GM12878 (cell line): ENCODE results near the gene PBLD. TPM values are rescaled to one million over a fixed set of nuclear protein-coding genes. Genes with fewer than 3 reads are reported as not detected.
"Not testable (repeated sequence)": the region's sequence is repeated elsewhere in the genome, so short reads cannot be mapped to it uniquely, and the experiment has no call there.

Source experiments
- ATAC-seq: fragments of 200-7000 bp; cut with Tn5 transposase; 3 replicates; pipeline ENCODE4 v1.9.1; 2020; ENCODE audit warnings: mild to moderate bottlenecking, moderate library complexity
- BruUV-seq: library from RNA; stranded (reverse); fragments of 400-500 nt; replicated peaks from 2 replicates; lab custom pipeline; 2021; lab: Mats Ljungman, UMichigan
- CTCF ChIA-PET: fragments of 300-600 bp; sonication (Branson Sonifier 250); formaldehyde crosslinking; extraction: SDS; loops from one replicate; lab custom pipeline; 2021; ENCODE audit warnings: inconsistent platforms; lab: Yijun Ruan, JAX
- POLR2A ChIA-PET: fragments of 350-600 bp; formaldehyde crosslinking; extraction: SDS; loops from one replicate; lab custom pipeline; 2021; ENCODE audit warnings: inconsistent platforms; lab: Charles Lee
- RAD21 ChIA-PET: fragments of 300-600 bp; sonication (Branson Sonifier 250); formaldehyde crosslinking; loops from one replicate; lab custom pipeline; 2023; ENCODE audit warnings: antibody characterized with exemption; ENCODE audit not compliant: unreplicated experiment; lab: Charles Lee
- SMC1A ChIA-PET: fragments of 300-600 bp; sonication (Branson Sonifier 250); formaldehyde crosslinking; loops from one replicate; lab custom pipeline; 2023; ENCODE audit not compliant: unreplicated experiment, uncharacterized antibody; lab: Charles Lee
- DNase-seq: peaks from one replicate; pipeline ENCODE4 v3.0.0-alpha.2; 2011; ENCODE audit warnings: low read depth, low spot score
- FAIRE-seq: peaks from 3 replicates; lab custom pipeline; 2011; peaks lifted over from hg19 to GRCh38; lab: Jason Lieb, UNC
- H2AFZ ChIP-seq: 2 replicates; pipeline ENCODE4 v1.6.0; 2011; ENCODE audit warnings: low read depth, low read length, control low read depth; ENCODE audit not compliant: control insufficient read depth
- H3K27ac ChIP-seq: 2 replicates; pipeline ENCODE4 v1.5.1; 2011; ENCODE audit warnings: control low read depth; ENCODE audit not compliant: control insufficient read depth, insufficient read depth
- H3K27me3 ChIP-seq, 2 experiments: replicated peaks in 1 of 2; 2 replicates each; pipeline versions ENCODE4 v1.6.0 to v1.6.1; 2011; ENCODE audit warnings: low read length in 1 of 2; ENCODE audit not compliant: control insufficient read depth in 2 of 2, insufficient read depth in 2 of 2
- H3K36me3 ChIP-seq, 2 experiments: 2 replicates each; pipeline ENCODE4 v1.5.1; 2011; ENCODE audit warnings: low read length in 1 of 2; ENCODE audit not compliant: control insufficient read depth in 2 of 2, insufficient read depth in 2 of 2
- H3K4me1 ChIP-seq: 2 replicates; pipeline ENCODE4 v1.6.1; 2011; ENCODE audit warnings: mild to moderate bottlenecking, low read length, moderate library complexity, mixed read lengths; ENCODE audit not compliant: control insufficient read depth, insufficient read depth
- H3K4me2 ChIP-seq: 2 replicates; pipeline ENCODE4 v1.6.0; 2011; ENCODE audit warnings: control low read depth; ENCODE audit not compliant: control insufficient read depth, insufficient read depth
- H3K4me3 ChIP-seq: fragments of 200-600 bp; sonication (generic); 2 replicates; pipeline ENCODE4 v1.5.1; 2016
- H3K79me2 ChIP-seq: 2 replicates; pipeline ENCODE4 v1.6.0; 2011; ENCODE audit warnings: low read length; ENCODE audit not compliant: control insufficient read depth, insufficient read depth
- H3K9ac ChIP-seq: 2 replicates; pipeline ENCODE4 v1.8.0; 2011; ENCODE audit warnings: low read length, control low read depth, mixed read lengths; ENCODE audit not compliant: control insufficient read depth, insufficient read depth
- H3K9me3 ChIP-seq: replicated peaks from 3 replicates; pipeline ENCODE4 v1.5.1; 2011; ENCODE audit warnings: mild to moderate bottlenecking, low read length; ENCODE audit not compliant: control insufficient read depth, insufficient read depth
- H4K20me1 ChIP-seq: 2 replicates; pipeline ENCODE4 v1.6.0; 2011; ENCODE audit not compliant: control insufficient read depth, insufficient read depth
- CREM ChIP-seq: IDR thresholded peaks from 2 replicates; pipeline ENCODE4 v1.6.1; 2014; ENCODE audit warnings: antibody characterized with exemption, low read depth
- IKZF1 ChIP-seq: fragments of 450-650 bp; conservative IDR thresholded peaks from 2 replicates; pipeline ENCODE4 v1.6.1; 2017; ENCODE audit warnings: antibody characterized with exemption, mild to moderate bottlenecking
- KDM1A ChIP-seq: fragments of 200-600 bp; sonication (generic); IDR thresholded peaks from 2 replicates; pipeline ENCODE4 v1.6.1; 2016; ENCODE audit warnings: borderline replicate concordance
- MXI1 ChIP-seq: fragments of 150-350 bp; IDR thresholded peaks from 2 replicates; pipeline ENCODE4 v1.6.1; 2011; ENCODE audit warnings: low read depth, mild to moderate bottlenecking, inconsistent platforms, low read length, improper control_type of control experiment
- NFYB ChIP-seq: IDR thresholded peaks from 2 replicates; pipeline ENCODE4 v1.6.1; 2011; ENCODE audit warnings: low read depth, mild to moderate bottlenecking, low read length, improper control_type of control experiment, moderate library complexity; ENCODE audit not compliant: insufficient read depth
- POU2F2 ChIP-seq: IDR thresholded peaks from 3 replicates; pipeline ENCODE4 v1.6.1; 2011; ENCODE audit warnings: low read depth, mild to moderate bottlenecking, low read length, borderline replicate concordance
- RBBP5 ChIP-seq: fragments of 200-600 bp; sonication (generic); conservative IDR thresholded peaks from 2 replicates; pipeline ENCODE4 v1.6.1; 2016
- ZNF207 ChIP-seq: fragments of 450-650 bp; IDR thresholded peaks from 2 replicates; pipeline ENCODE4 v1.6.1; 2014; ENCODE audit warnings: antibody characterized with exemption, mild to moderate bottlenecking, borderline replicate concordance
- WGBS: methylation state at CpG from one replicate; pipeline ENCODE4 v1.1.6; 2016; ENCODE audit warnings: low lambda C conversion rate; ENCODE audit not compliant: insufficient replicate concordance, insufficient coverage; ENCODE audit errors: missing lambda C conversion rate; 5-methylcytosine and 5-hydroxymethylcytosine counted together
- in situ Hi-C: fragments of 300-500 bp; cut with MboI; formaldehyde crosslinking; loops from 9 replicates; pipeline ENCODE4 v1.14.3; 2018; ENCODE audit warnings: mixed read lengths
- intact Hi-C: fragments of 100-400 bp; cut with micrococcal nuclease; formaldehyde crosslinking; loops from one replicate; pipeline ENCODE4 v1.14.2; 2022; ENCODE audit not compliant: unreplicated experiment
- polyA plus RNA-seq, 11 experiments: library from polyadenylated mRNA; depleted of rRNA in 4 of 11; unstranded in 6 of 11; stranded (reverse) in 5 of 11; fragments of >200 nt; fragmentation: Nextera tagmentation in 4 of 11; fragmentation: Illumina TruSeq in 1 of 11; extraction: Ambion mirVana in 4 of 11; extraction: Trizol in 1 of 11; gene quantifications; 1 replicate in 1 of 11; 2 replicates in 10 of 11; pipeline versions ENCODE4 v1.2.1 to v1.2.3, GENCODE V29; 2011 to 2016; ENCODE audit warnings: inconsistent platforms in 2 of 11, missing spikeins in 2 of 11, low read depth in 1 of 11
- total RNA-seq, 4 experiments: library from RNA; depleted of rRNA in 3 of 4; stranded (reverse); fragments of >200 nt in 3 of 4; fragmentation: Illumina TruSeq in 1 of 4; extraction: Trizol in 1 of 4; gene quantifications; 2 replicates each; pipeline versions ENCODE4 v1.2.1 to v1.2.3, GENCODE V29; 2013 to 2021

PBLD gene
- total and polyA plus RNA-seq, 10 of the 15 experiments (the other 5 are each of a cell fraction or from before 2014, with no cell fraction given): 0.68 to 2.8 (median 1.7) TPM

DNA sequence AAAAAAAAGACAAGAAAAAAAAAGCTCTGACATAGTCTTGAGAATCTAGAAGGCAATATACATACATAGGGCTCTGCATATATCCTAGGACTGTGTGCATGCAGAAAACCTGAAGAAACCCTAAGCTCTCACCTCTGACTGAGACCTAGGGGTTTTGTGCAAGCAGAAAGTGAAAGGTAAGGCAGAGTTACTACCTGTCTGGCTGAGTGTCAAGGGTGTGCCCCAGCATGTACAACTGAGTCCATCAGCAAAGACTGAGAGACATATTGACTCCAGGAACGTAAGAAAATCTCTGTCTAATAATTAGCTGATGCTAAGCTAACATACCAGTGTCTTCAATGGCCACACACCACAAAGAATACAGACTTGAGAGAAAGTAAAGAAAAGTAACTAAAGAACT, 17.1 kb downstream of the PBLD start:
- FAIRE-seq (no peak), ATAC-seq (no peak), DNase-seq (no peak)
- H3K27ac ChIP-seq: no peak overlapping the region; the same call in 1 of the 2 replicates
- 100% methylated on average over 1 of the region's 1 CpG for WGBS
- H3K27me3 ChIP-seq: no peaks in the 10 kb centered on the region
- peaks cover 14% of the 10 kb centered on the region for H3K9me3 ChIP-seq
- no peaks in the 10 kb centered on the region for H4K20me1 ChIP-seq
- ChIA-PET SMC1A (interaction anchor here (1.5 to 4.9 kb wide), 4 partner anchors 9 to 102 kb away, joined by 5 to 18 read pairs (median 6); no protein-coding TSS in a partner anchor), CTCF (interaction anchor here (1.0 to 4.1 kb wide), 2 partner anchors 13 to 103 kb away, joined by 4 to 35 read pairs; no protein-coding TSS in a partner anchor), RAD21 (no interaction called here), POLR2A (interaction anchor here (0.5 to 3.3 kb wide), 2 partner anchors 12 to 16 kb away, joined by 7 to 37 read pairs; partner anchors contain the start of genes HNRNPH3 and PBLD)
- TF ChIP-seq ZNF207: no peak
- TF ChIP-seq IKZF1: no peak
- TF ChIP-seq RBBP5: no peak
- no peak for TF ChIP-seq KDM1A
- no peak for TF ChIP-seq POU2F2
- no peak for TF ChIP-seq MXI1
- TF ChIP-seq NFYB: no peak
- no peak for TF ChIP-seq CREM
- no peaks in the 10 kb centered on the region for H3K79me2 ChIP-seq
- no peaks in the 10 kb centered on the region for H3K4me1 ChIP-seq
- no peaks in the 10 kb centered on the region for H3K36me3 ChIP-seq
- no peak overlapping the region for H2AFZ ChIP-seq
- no peak overlapping the region for H3K9ac ChIP-seq
- intact Hi-C loops: no loop called here
- no peak overlapping the region for H3K4me2 ChIP-seq
- in situ Hi-C loops: no loop called here
- BruUV-seq: no TSS peak
- no peak overlapping the region for H3K4me3 ChIP-seq

DNA sequence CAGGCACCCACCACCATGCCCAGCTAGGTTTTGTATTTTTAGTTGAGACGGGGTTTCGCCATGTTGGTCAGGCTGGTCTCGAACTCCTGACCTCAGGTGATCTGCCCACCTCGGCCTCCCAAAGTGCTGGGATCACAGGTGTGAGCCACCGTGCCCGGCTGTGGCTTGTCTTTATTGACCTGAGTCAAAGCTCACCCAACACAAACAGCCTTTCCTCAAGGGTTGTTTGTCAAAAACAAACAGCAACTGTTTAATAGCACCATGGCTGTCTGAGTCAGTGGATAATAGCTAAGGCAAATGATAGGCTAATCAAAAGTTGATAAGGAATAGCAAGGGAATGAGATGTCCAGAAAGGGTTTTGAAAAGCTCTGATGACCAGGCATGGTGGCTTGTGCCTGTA, 17.8 kb downstream of the PBLD start:
- intact Hi-C loops, H3K27me3 ChIP-seq, H3K79me2 ChIP-seq, ATAC-seq, in situ Hi-C loops, H3K4me3 ChIP-seq, H4K20me1 ChIP-seq, H3K36me3 ChIP-seq, DNase-seq, H3K4me1 ChIP-seq, H3K9ac ChIP-seq, H2AFZ ChIP-seq, BruUV-seq, FAIRE-seq, H3K4me2 ChIP-seq: not testable (repeated sequence)
- peaks cover 14% of the 10 kb centered on the region for H3K9me3 ChIP-seq
- ChIA-PET POLR2A (interaction anchor here (1.2 to 3.3 kb wide), 2 partner anchors 12 to 17 kb away, joined by 3 to 37 read pairs; partner anchors contain the start of genes HNRNPH3 and PBLD), SMC1A (interaction anchor here (0.9 to 4.9 kb wide), 8 partner anchors 9 to 102 kb away, joined by 3 to 18 read pairs (median 4); no protein-coding TSS in a partner anchor), RAD21 (interaction anchor here (1.0 to 1.6 kb wide), 3 partner anchors 14 to 102 kb away, joined by 3 to 6 read pairs (median 5); partner anchors contain the start of gene HNRNPH3), CTCF (interaction anchor here (1.0 to 4.1 kb wide), 2 partner anchors 13 to 102 kb away, joined by 4 to 35 read pairs; no protein-coding TSS in a partner anchor)
- 89% methylated on average over 6 of the region's 6 CpGs for WGBS
- H3K27ac ChIP-seq: peak overlapping the region; percentile 76
